Cardiac atrium fibroblast (primary cell): ENCODE measurements around the gene PPP2R5A. TPM values are rescaled to one million over a fixed set of nuclear protein-coding genes. Genes with fewer than 3 reads are reported as not detected.

Experiments used
- total RNA-seq: library from RNA; depleted of rRNA; stranded (reverse); fragments of >200 nt; gene quantifications from 2 replicates; pipeline ENCODE4 v1.2.3, GENCODE V29; 2015

The PPP2R5A gene
- 19.0 and 23.5 TPM in 2 replicates for total RNA-seq

DNA sequence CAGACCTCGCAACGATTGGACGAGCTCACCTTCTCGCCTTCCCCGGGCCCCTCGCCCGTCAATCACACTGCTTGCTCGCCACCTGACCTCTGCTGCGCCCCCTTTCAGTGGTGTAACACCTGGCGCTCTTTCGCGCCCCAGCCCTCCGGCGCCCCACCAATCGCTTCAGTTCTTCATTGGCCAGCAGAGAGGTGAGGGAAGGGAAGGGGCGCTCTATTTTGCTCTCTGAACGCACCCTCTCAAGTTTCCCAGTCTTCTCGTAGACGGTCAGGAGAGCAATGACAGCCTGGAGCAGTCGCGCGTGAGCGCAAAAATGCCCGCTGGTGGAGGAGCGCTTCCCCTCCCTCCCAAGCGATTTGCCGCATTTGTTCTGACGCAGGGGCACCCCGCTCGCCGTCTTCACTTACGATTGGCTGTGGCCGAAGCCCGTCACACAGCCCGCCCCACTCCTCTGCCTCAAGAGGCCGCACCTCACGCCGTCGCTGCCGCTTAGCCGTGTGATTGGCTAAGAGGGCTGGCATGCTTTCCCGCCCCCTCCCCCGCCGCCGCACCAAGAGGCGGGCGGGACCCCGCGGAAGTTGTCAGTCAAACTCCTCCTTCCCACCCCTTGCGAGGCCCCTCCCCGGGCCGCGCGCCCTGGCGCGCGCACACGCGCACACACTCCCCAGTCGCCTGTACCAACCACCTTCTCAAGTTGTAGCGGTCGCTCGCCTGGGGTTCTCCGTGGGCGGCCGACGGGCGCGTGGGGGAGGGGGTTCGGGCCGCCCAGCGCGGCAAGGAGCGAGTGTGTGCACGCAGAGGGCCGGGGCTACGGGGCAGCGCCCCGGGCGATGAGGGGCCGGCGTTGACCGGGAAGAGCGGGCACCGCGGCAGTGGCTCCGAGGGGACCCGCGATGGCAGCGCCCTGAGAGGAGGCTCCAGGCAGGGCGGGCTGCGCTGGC, at the start of gene PPP2R5A:
Gene PPP2R5A (plus strand): TSS at position 667 of the 941 bp plus-strand sequence. CDS start 701 bp downstream, outside the sequence.

Other genes with a start within 250 kb of the PPP2R5A start
- 7.6 and 10.3 TPM in 2 replicates for gene INTS7, start 249.9 kb upstream of the PPP2R5A start, total RNA-seq
- 2.6 and 6.5 TPM in 2 replicates for gene DTL, start 249.7 kb upstream of the PPP2R5A start, total RNA-seq
- gene PACC1, start 129.5 kb downstream of the PPP2R5A start, total RNA-seq, result 4.2 and 7.4 TPM in 2 replicates
- gene NENF, start 147.5 kb downstream of the PPP2R5A start, total RNA-seq, result 31.3 and 48.2 TPM in 2 replicates